Brain microvascular endothelial cell (primary cell): ENCODE data around the gene WNK2.

Experiments used
- DNase-seq: peaks from one replicate; pipeline ENCODE4 v3.0.0-alpha.2; 2020
- H3K27ac ChIP-seq: fragments of 250-450 bp; sonication (Bioruptor Pico); 2 replicates; pipeline ENCODE4 v1.5.1; 2020; ENCODE audit warnings: mild to moderate bottlenecking, moderate library complexity
- H3K27me3 ChIP-seq: fragments of 250-450 bp; sonication (Bioruptor Pico); replicated peaks from 2 replicates; pipeline ENCODE4 v1.5.1; 2020; ENCODE audit warnings: mild to moderate bottlenecking
- H3K36me3 ChIP-seq: fragments of 250-450 bp; sonication (Bioruptor Pico); replicated peaks from 2 replicates; pipeline ENCODE4 v1.5.1; 2020; ENCODE audit warnings: mild to moderate bottlenecking
- H3K4me3 ChIP-seq: 2 replicates; pipeline ENCODE4 v1.5.1; 2011; ENCODE audit warnings: low read depth, mild to moderate bottlenecking, control low read depth, low read length, moderate library complexity
- in situ Hi-C: cut with HindIII; loops from 2 replicates; pipeline ENCODE4 v1.10.0; 2017; ENCODE audit warnings: low sequenced_read_pairs, low pct_ligation_motif_present
- TF ChIP-seq, protein P1 (sequence below): IDR thresholded peaks from 2 replicates; pipeline ENCODE4 v1.5.1; 2011; ENCODE audit warnings: low read depth, mild to moderate bottlenecking, moderate library complexity, low read length, control low read depth, inconsistent platforms; ENCODE audit errors: missing control alignments

WNK2 gene

DNA sequence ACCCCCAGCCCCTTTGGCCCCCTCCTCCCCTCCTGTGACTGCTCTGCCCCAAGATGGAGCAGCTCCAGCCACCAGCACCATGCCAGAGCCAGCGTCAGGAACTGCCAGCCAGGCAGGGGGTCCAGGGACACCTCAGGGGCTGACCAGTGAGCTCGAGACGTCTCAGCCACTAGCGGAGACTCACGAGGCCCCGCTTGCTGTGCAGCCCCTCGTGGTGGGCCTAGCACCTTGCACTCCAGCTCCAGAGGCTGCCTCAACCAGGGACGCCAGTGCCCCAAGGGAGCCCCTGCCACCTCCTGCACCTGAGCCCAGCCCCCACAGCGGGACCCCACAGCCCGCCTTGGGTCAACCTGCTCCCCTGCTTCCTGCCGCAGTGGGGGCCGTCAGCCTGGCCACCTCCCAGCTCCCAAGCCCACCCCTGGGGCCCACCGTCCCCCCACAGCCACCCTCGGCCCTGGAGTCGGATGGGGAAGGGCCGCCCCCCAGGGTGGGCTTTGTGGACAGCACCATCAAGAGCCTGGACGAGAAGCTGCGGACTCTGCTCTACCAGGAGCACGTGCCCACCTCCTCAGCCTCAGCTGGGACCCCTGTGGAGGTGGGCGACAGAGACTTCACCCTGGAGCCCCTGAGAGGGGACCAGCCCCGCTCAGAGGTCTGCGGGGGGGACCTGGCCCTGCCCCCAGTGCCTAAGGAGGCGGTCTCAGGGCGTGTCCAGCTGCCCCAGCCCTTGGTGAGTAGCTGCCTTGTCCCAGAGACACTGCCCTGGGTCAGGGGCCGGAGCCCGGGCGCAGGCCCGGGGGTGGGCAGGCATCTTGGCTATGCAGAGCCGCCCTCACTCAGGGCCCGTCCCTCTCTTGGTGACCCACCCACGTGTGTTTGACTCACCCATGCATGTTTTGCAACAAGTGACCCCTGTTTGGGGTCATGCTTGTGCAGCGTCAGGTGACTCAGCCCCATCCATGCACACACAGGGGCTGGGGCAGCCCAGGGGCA is 105.2 kb downstream of the WNK2 start:
- TF ChIP-seq, protein P1, sequence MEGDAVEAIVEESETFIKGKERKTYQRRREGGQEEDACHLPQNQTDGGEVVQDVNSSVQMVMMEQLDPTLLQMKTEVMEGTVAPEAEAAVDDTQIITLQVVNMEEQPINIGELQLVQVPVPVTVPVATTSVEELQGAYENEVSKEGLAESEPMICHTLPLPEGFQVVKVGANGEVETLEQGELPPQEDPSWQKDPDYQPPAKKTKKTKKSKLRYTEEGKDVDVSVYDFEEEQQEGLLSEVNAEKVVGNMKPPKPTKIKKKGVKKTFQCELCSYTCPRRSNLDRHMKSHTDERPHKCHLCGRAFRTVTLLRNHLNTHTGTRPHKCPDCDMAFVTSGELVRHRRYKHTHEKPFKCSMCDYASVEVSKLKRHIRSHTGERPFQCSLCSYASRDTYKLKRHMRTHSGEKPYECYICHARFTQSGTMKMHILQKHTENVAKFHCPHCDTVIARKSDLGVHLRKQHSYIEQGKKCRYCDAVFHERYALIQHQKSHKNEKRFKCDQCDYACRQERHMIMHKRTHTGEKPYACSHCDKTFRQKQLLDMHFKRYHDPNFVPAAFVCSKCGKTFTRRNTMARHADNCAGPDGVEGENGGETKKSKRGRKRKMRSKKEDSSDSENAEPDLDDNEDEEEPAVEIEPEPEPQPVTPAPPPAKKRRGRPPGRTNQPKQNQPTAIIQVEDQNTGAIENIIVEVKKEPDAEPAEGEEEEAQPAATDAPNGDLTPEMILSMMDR = no peak
- Histone ChIP-seq H3K27ac (no peak overlapping the region), H3K4me3 (no peak overlapping the region), H3K36me3 (no peaks in the 10 kb centered on the region), H3K27me3 (no peaks in the 10 kb centered on the region)
- DNase-seq = peak; percentile 9
- in situ Hi-C loops = no loop called here

GRCh38 chr9:93290495-93291434 is 106.8 kb downstream of the WNK2 start:
- in situ Hi-C loops = no loop called here
- DNase-seq = no peak

GRCh38 chr9:93291536-93292287 is 107.8 kb downstream of the WNK2 start:
- Histone ChIP-seq H3K4me3 (no peak overlapping the region), H3K27me3 (no peaks in the 10 kb centered on the region), H3K27ac (no peak overlapping the region), H3K36me3 (no peaks in the 10 kb centered on the region)
- in situ Hi-C loops = no loop called here
- TF ChIP-seq, protein P1 = no peak
- no peak for DNase-seq

More at GRCh38 chr9:93290495-93291434, 106.8 kb downstream of the WNK2 start:
- no peak overlapping the region for H3K27ac ChIP-seq
- TF ChIP-seq, protein P1 = no peak
- no peaks in the 10 kb centered on the region for H3K27me3 ChIP-seq
- H3K4me3 ChIP-seq = no peak overlapping the region
- H3K36me3 ChIP-seq = no peaks in the 10 kb centered on the region

GRCh38 chr9:93292288-93292615 is 108.3 kb downstream of the WNK2 start:
- no peak for DNase-seq
- TF ChIP-seq, protein P1 = no peak
- Histone ChIP-seq H3K36me3 (no peaks in the 10 kb centered on the region), H3K4me3 (no peak overlapping the region), H3K27me3 (no peaks in the 10 kb centered on the region), H3K27ac (no peak overlapping the region)
- in situ Hi-C loops = no loop called here

DNA sequence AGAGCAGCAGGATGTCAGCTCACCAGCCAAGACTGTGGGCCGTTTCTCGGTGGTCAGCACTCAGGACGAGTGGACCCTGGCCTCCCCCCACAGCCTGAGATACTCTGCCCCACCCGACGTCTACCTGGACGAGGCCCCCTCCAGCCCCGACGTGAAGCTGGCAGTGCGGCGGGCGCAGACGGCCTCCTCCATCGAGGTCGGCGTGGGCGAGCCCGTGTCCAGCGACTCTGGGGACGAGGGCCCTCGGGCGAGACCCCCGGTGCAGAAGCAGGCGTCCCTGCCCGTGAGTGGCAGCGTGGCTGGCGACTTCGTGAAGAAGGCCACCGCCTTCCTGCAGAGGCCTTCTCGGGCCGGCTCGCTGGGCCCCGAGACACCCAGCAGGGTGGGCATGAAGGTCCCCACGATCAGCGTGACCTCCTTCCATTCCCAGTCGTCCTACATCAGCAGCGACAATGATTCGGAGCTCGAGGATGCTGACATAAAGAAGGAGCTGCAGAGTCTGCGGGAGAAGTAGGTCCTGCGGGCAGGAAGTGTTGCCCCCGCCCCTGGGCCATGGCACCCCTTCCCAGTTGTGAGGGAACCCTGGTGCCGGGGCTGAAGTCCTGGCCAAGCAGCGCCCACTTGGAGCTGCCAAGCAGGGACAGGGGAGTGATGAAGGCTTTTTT is 108.9 kb downstream of the WNK2 start:
- TF ChIP-seq, protein P1 = no peak
- DNase-seq = no peak
- Histone ChIP-seq H3K27ac (no peak overlapping the region), H3K4me3 (no peak overlapping the region), H3K27me3 (no peaks in the 10 kb centered on the region), H3K36me3 (no peaks in the 10 kb centered on the region)
- in situ Hi-C loops = no loop called here
